Measurements from ENCODE around the gene CAPN15. TPM values are rescaled to one million over a fixed set of nuclear protein-coding genes. Genes with fewer than 3 reads are reported as not detected.
A peak's percentile ranks its signal among the peaks of the same experiment; 100 is the strongest.

CAPN15 gene
- total RNA-seq, 1 donor from 2014 or later, result 60.3 TPM

- Mint-ChIP-seq H3K4me1 (peaks cover 26% of the 10 kb centered on the region), H3K27me3 (ENCODE audit: low read depth) (peaks cover 4% of the 10 kb centered on the region), H3K27ac (ENCODE audit: unreplicated experiment) (no peak overlapping the region), H3K4me3 (peak overlapping the region; percentile 94), H3K36me3 (ENCODE audit: low read depth) (peaks cover 3% of the 10 kb centered on the region), H3K9me3 (no peaks in the 10 kb centered on the region)
- TF ChIP-seq, protein P1, sequence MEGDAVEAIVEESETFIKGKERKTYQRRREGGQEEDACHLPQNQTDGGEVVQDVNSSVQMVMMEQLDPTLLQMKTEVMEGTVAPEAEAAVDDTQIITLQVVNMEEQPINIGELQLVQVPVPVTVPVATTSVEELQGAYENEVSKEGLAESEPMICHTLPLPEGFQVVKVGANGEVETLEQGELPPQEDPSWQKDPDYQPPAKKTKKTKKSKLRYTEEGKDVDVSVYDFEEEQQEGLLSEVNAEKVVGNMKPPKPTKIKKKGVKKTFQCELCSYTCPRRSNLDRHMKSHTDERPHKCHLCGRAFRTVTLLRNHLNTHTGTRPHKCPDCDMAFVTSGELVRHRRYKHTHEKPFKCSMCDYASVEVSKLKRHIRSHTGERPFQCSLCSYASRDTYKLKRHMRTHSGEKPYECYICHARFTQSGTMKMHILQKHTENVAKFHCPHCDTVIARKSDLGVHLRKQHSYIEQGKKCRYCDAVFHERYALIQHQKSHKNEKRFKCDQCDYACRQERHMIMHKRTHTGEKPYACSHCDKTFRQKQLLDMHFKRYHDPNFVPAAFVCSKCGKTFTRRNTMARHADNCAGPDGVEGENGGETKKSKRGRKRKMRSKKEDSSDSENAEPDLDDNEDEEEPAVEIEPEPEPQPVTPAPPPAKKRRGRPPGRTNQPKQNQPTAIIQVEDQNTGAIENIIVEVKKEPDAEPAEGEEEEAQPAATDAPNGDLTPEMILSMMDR (conservative IDR thresholded peaks at IDR 0.05), result no peak
- DNase-seq (ENCODE audit: low read depth, low spot score), result no peak
Observed at GRCh38 chr16:525123-525519, 2.4 kb upstream of the CAPN15 start.

- Mint-ChIP-seq H3K27me3 (ENCODE audit: low read depth) (peaks cover 4% of the 10 kb centered on the region), H3K36me3 (ENCODE audit: low read depth) (peaks cover 3% of the 10 kb centered on the region), H3K4me3 (peak overlapping the region; percentile 94), H3K9me3 (no peaks in the 10 kb centered on the region), H3K4me1 (peaks cover 26% of the 10 kb centered on the region), H3K27ac (ENCODE audit: unreplicated experiment) (no peak overlapping the region)
- TF ChIP-seq, protein P1 (conservative IDR thresholded peaks at IDR 0.05), result no peak
- DNase-seq (ENCODE audit: low read depth, low spot score), result no peak
Observed at GRCh38 chr16:525520-526180, 1.9 kb upstream of the CAPN15 start.

- Mint-ChIP-seq H3K27me3 (ENCODE audit: low read depth) (peaks cover 4% of the 10 kb centered on the region), H3K27ac (ENCODE audit: unreplicated experiment) (peak overlapping the region; percentile 97), H3K36me3 (ENCODE audit: low read depth) (peaks cover 3% of the 10 kb centered on the region), H3K9me3 (no peaks in the 10 kb centered on the region), H3K4me1 (peaks cover 26% of the 10 kb centered on the region), H3K4me3 (peak overlapping the region; percentile 94)
- DNase-seq (ENCODE audit: low read depth, low spot score), result no peak
- TF ChIP-seq, protein P1 (conservative IDR thresholded peaks at IDR 0.05), result no peak
Observed at GRCh38 chr16:526181-527014, 1.1 kb upstream of the CAPN15 start.

DNA sequence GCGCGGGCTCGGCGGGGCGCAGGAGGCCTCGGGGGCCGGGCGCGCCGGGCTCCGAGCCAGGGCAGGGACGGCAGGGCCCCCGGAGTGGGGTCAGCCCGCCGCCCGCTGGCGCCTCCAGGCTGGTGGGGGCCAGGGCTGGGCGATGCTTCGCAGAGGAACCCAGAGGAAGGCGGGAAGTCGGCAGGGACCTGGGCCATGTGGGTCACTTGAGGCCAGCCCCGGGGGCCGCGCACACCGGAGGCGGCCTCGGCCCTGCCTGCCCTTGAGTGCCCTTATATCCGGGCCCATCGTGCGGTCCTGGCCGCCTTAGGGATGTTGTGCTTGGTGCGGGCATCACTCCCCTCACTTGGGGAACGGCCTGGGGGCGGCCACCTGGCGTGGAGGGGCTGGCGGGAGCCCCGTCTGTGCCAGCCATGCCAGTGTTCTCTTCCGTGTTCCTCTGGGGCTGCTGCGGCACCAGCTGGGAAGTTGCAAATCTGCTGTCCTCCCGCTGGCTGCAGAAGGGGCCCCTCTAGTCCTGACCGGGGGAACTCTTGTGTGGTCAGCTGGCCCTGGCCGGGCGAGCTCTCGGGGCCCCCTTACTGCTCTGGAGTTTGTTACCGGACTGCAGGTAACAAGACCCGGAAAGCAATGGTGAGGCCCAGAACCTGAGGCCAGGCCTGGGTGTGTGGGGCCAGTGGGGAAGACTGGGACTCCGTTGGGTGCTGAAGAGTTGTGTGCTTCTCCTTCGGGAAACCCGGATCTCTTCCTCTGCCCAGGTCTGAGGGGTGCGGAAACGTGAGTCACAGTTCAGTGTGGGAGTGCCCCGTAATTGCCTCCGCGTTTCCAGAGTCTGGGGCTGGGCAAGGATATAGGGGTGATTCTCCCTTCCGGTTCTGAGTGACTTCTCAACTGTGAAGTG, 849 bp downstream of the CAPN15 start:
- no peak for DNase-seq (ENCODE audit: low read depth, low spot score)

More for the DNA sequence above, 849 bp downstream of the CAPN15 start:
- TF ChIP-seq, protein P1 (conservative IDR thresholded peaks at IDR 0.05), result no peak
- Mint-ChIP-seq H3K36me3 (ENCODE audit: low read depth) (peaks cover 3% of the 10 kb centered on the region), H3K27me3 (ENCODE audit: low read depth) (peaks cover 4% of the 10 kb centered on the region), H3K4me3 (peak overlapping the region; percentile 92), H3K4me1 (peaks cover 26% of the 10 kb centered on the region), H3K27ac (ENCODE audit: unreplicated experiment) (peak overlapping the region; percentile 87), H3K9me3 (no peaks in the 10 kb centered on the region)

Measured in neural crest cell (in vitro differentiated cells).